IMR-90 (cell line): ENCODE results near the gene TTI1. TPM values are rescaled to one million over a fixed set of nuclear protein-coding genes. Genes with fewer than 3 reads are reported as not detected.

Source experiments
- ATAC-seq: fragments of 200-7000 bp; cut with Tn5 transposase; 2 replicates; pipeline ENCODE4 v1.9.1; 2020; ENCODE audit warnings: low read depth, mild to moderate bottlenecking, moderate library complexity
- BruUV-seq: library from RNA; stranded (reverse); fragments of 400-500 nt; replicated peaks from 2 replicates; lab custom pipeline; 2021; lab: Mats Ljungman, UMichigan
- CTCF ChIA-PET: fragments of 300-600 bp; formaldehyde crosslinking; extraction: SDS; loops from one replicate; lab custom pipeline; 2021; ENCODE audit warnings: antibody characterized with exemption; lab: Yijun Ruan, JAX
- POLR2A ChIA-PET: fragments of 300-600 bp; sonication (Branson Sonifier 250); formaldehyde crosslinking; loops from one replicate; lab custom pipeline; 2022; ENCODE audit warnings: antibody characterized with exemption; ENCODE audit not compliant: unreplicated experiment; lab: Charles Lee
- DNase-seq: peaks from one replicate; pipeline ENCODE4 v3.0.0; 2013
- H2AFZ ChIP-seq: replicated peaks from 2 replicates; pipeline ENCODE3; 2013; ENCODE audit warnings: low read length, mild to moderate bottlenecking; ENCODE audit not compliant: poor library complexity
- H2AK5ac ChIP-seq: 2 replicates; pipeline ENCODE4 v1.6.1; 2013; ENCODE audit warnings: low read depth, low read length, inconsistent platforms
- H2AK9ac ChIP-seq: replicated peaks from 2 replicates; pipeline ENCODE3; 2013; ENCODE audit warnings: mild to moderate bottlenecking, low read depth, low read length, moderate library complexity; ENCODE audit not compliant: poor library complexity
- H2BK120ac ChIP-seq: 2 replicates; pipeline ENCODE4 v1.6.1; 2013; ENCODE audit warnings: low read depth, low read length, inconsistent platforms
- H2BK15ac ChIP-seq: 3 replicates; pipeline ENCODE4 v1.6.1; 2013; ENCODE audit warnings: low read depth, low read length, inconsistent platforms
- H2BK20ac ChIP-seq: 2 replicates; pipeline ENCODE4 v1.6.1; 2013; ENCODE audit warnings: low read depth, mild to moderate bottlenecking, inconsistent platforms, low read length, moderate library complexity
- H2BK5ac ChIP-seq: 2 replicates; pipeline ENCODE4 v1.6.1; 2013; ENCODE audit warnings: mild to moderate bottlenecking, low read depth, low read length, inconsistent platforms; ENCODE audit not compliant: poor library complexity, severe bottlenecking
- H3K14ac ChIP-seq: replicated peaks from 2 replicates; pipeline ENCODE4 v1.6.1; 2013; ENCODE audit warnings: low read depth, low read length, inconsistent platforms
- H3K18ac ChIP-seq: 2 replicates; pipeline ENCODE4 v1.6.1; 2013; ENCODE audit warnings: low read depth, low read length, control low read depth
- H3K23ac ChIP-seq: 2 replicates; pipeline ENCODE4 v1.6.1; 2013; ENCODE audit warnings: low read depth, low read length, inconsistent platforms
- H3K27ac ChIP-seq: 2 replicates; pipeline ENCODE4 v1.5.1; 2013; ENCODE audit warnings: mild to moderate bottlenecking, control low read depth, low read length; ENCODE audit not compliant: insufficient read depth
- H3K27me3 ChIP-seq: 2 replicates; pipeline ENCODE4 v1.6.1; 2013; ENCODE audit warnings: low read length; ENCODE audit not compliant: control insufficient read depth, insufficient read depth
- H3K36me3 ChIP-seq: 2 replicates; pipeline ENCODE4 v1.6.1; 2013; ENCODE audit warnings: low read length, mixed read lengths; ENCODE audit not compliant: control insufficient read depth, insufficient read depth
- H3K4ac ChIP-seq: 2 replicates; pipeline ENCODE4 v1.6.1; 2013; ENCODE audit warnings: low read depth, low read length, inconsistent platforms
- H3K4me1 ChIP-seq: 2 replicates; pipeline ENCODE4 v1.6.1; 2013; ENCODE audit warnings: low read length, mixed read lengths; ENCODE audit not compliant: control insufficient read depth, insufficient read depth
- H3K4me2 ChIP-seq: 2 replicates; pipeline ENCODE4 v1.6.1; 2013; ENCODE audit warnings: low read depth, mild to moderate bottlenecking, control low read depth, low read length, moderate library complexity
- H3K4me3 ChIP-seq: 2 replicates; pipeline ENCODE4 v1.5.1; 2013; ENCODE audit warnings: low read depth, mild to moderate bottlenecking, control low read depth, low read length, moderate library complexity; ENCODE audit not compliant: insufficient read depth
- H3K56ac ChIP-seq: 2 replicates; pipeline ENCODE4 v1.6.1; 2013; ENCODE audit warnings: low read length, inconsistent platforms; ENCODE audit not compliant: insufficient read depth; ENCODE audit errors: extremely low read depth
- H3K79me1 ChIP-seq, 2 experiments: 2 replicates each; pipeline ENCODE4 v1.6.1; 2013; ENCODE audit warnings: low read length in 2 of 2, inconsistent platforms in 1 of 2, low read depth in 1 of 2
- H3K9ac ChIP-seq: 2 replicates; pipeline ENCODE4 v1.6.1; 2013; ENCODE audit warnings: low read depth, low read length, control low read depth
- H3K9me1 ChIP-seq: 2 replicates; pipeline ENCODE4 v1.6.1; 2013; ENCODE audit warnings: low read length, inconsistent platforms; ENCODE audit not compliant: insufficient read depth
- H3K9me3 ChIP-seq: 2 replicates; pipeline ENCODE4 v1.6.1; 2013; ENCODE audit warnings: low read length; ENCODE audit not compliant: control insufficient read depth, insufficient read depth
- H4K20me1 ChIP-seq: 2 replicates; pipeline ENCODE4 v1.6.1; 2013; ENCODE audit warnings: low read length, inconsistent platforms; ENCODE audit not compliant: insufficient read depth
- H4K5ac ChIP-seq: 2 replicates; pipeline ENCODE4 v1.6.1; 2013; ENCODE audit warnings: mild to moderate bottlenecking, low read depth, low read length, control low read depth
- H4K8ac ChIP-seq, 2 experiments: 2 replicates each; pipeline ENCODE4 v1.6.1; 2013; ENCODE audit warnings: low read depth in 2 of 2, low read length in 2 of 2, control low read depth in 1 of 2, inconsistent platforms in 1 of 2
- H4K91ac ChIP-seq: 2 replicates; pipeline ENCODE4 v1.6.1; 2013; ENCODE audit warnings: low read depth, low read length, inconsistent platforms; ENCODE audit not compliant: insufficient read depth
- CHD1 ChIP-seq: IDR thresholded peaks from 2 replicates; pipeline ENCODE4 v1.6.1; 2012; ENCODE audit warnings: low read depth, low read length, improper control_type of control experiment
- WGBS, 2 experiments: methylation state at CpG; one replicate each; pipeline versions ENCODE4 v1.1.5 to v1.1.7; 2013; ENCODE audit warnings: missing lambda C conversion rate in 2 of 2; ENCODE audit not compliant: insufficient read length in 1 of 2; ENCODE audit errors: extremely low coverage in 2 of 2; 5-methylcytosine and 5-hydroxymethylcytosine counted together
- dilution Hi-C: fragments of 300-500 bp; cut with HindIII; formaldehyde crosslinking; loops from one replicate; pipeline ENCODE4 v1.14.3; 2018; ENCODE audit warnings: low sequenced_read_pairs; ENCODE audit not compliant: unreplicated experiment
- in situ Hi-C: fragments of 300-500 bp; cut with MboI; formaldehyde crosslinking; loops from 3 replicates; pipeline ENCODE4 v1.14.3; 2019; ENCODE audit warnings: low sequenced_read_pairs, inconsistent platforms, mixed read lengths
- intact Hi-C: fragments of 100-400 bp; cut with micrococcal nuclease; formaldehyde crosslinking; loops from 2 replicates; pipeline ENCODE4 v1.10.0; 2022
- polyA plus RNA-seq, 3 experiments: library from polyadenylated mRNA; depleted of rRNA; stranded (reverse); fragments of >200 nt; gene quantifications; 2 replicates each; pipeline ENCODE4 v1.2.3, GENCODE V29; 2012; ENCODE audit warnings: low replicate concordance in 1 of 3
- total RNA-seq: library from RNA; depleted of rRNA; stranded (reverse); fragments of >200 nt; gene quantifications from 2 replicates; pipeline ENCODE4 v1.2.3, GENCODE V29; 2012
- TF ChIP-seq, protein P1 (sequence below): conservative IDR thresholded peaks from 2 replicates; pipeline ENCODE4 v1.5.1; 2012; ENCODE audit warnings: mild to moderate bottlenecking, low read depth, low read length, improper control_type of control experiment

TTI1 gene
- total and polyA plus RNA-seq, 2 of the 4 experiments (the other 2 are of a cell fraction) = 12.5 to 17.6 TPM

DNA sequence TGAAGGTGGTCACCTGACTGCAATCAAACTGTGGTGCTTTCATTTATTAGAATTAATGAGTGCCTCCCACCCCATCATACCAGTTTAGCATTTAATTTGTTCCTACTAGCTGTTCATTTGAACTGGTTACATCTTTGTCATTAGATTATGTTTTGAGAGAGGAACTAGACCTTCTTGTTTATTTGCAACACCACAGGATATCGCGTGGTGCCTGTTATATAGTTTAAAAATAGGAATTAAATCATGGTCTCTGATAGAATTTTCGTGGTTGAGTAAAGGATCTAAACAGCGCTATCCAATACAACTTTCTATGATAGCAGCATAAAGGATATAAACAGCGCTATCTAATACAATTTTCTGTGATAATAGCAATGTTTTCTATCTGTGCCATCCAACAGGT lies 3.1 kb upstream of the TTI1 start:
- Histone ChIP-seq H3K23ac (no peak overlapping the region), H2AFZ (no peak overlapping the region), H4K20me1 (peaks cover 7% of the 10 kb centered on the region; the same call in 1 of the 2 replicates), H2BK120ac (no peak overlapping the region), H3K4me3 (no peak overlapping the region), H2BK5ac (no peak overlapping the region), H3K4me2 (no peak overlapping the region), H3K27ac (no peak overlapping the region), H3K9me1 (peaks cover 11% of the 10 kb centered on the region), H3K27me3 (no peaks in the 10 kb centered on the region), H3K79me1 (peaks cover 40 to 64% of the 10 kb centered on the region in 2 experiments), H2AK5ac (no peak overlapping the region), H3K18ac (no peak overlapping the region), H3K9ac (no peak overlapping the region), H3K36me3 (peaks cover 11% of the 10 kb centered on the region), H3K4ac (no peak overlapping the region), H2AK9ac (no peak overlapping the region), H2BK15ac (no peak overlapping the region), H4K91ac (no peak overlapping the region), H3K9me3 (no peaks in the 10 kb centered on the region), H3K56ac (no peak overlapping the region), H3K4me1 (peaks cover 6% of the 10 kb centered on the region), H3K14ac (no peak overlapping the region), H4K8ac (no peak overlapping the region), H4K5ac (no peak overlapping the region), H2BK20ac (no peak overlapping the region)
- no TSS peak for BruUV-seq
- CTCF ChIA-PET = interaction anchor here (0.7 kb wide), 1 partner anchor 11 kb away, joined by 3 read pairs; no protein-coding TSS in a partner anchor
- DNase-seq (no peak), ATAC-seq (no peak)
- intact Hi-C loops = no loop called here
- POLR2A ChIA-PET = no interaction called here
- whole genome bisulfite sequencing, 2 experiments = no CpG with 5 or more reads among the region's 5 CpGs
- dilution Hi-C loops = no loop called here
- in situ Hi-C loops = no loop called here
- TF ChIP-seq, protein P1, sequence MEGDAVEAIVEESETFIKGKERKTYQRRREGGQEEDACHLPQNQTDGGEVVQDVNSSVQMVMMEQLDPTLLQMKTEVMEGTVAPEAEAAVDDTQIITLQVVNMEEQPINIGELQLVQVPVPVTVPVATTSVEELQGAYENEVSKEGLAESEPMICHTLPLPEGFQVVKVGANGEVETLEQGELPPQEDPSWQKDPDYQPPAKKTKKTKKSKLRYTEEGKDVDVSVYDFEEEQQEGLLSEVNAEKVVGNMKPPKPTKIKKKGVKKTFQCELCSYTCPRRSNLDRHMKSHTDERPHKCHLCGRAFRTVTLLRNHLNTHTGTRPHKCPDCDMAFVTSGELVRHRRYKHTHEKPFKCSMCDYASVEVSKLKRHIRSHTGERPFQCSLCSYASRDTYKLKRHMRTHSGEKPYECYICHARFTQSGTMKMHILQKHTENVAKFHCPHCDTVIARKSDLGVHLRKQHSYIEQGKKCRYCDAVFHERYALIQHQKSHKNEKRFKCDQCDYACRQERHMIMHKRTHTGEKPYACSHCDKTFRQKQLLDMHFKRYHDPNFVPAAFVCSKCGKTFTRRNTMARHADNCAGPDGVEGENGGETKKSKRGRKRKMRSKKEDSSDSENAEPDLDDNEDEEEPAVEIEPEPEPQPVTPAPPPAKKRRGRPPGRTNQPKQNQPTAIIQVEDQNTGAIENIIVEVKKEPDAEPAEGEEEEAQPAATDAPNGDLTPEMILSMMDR = no peak
- TF ChIP-seq CHD1 = no peak
